Type B pancreatic cell (in vitro differentiated cells): ENCODE measurements around the gene LIMA1. TPM values are rescaled to one million over a fixed set of nuclear protein-coding genes. Genes with fewer than 3 reads are reported as not detected.
"Not testable (repeated sequence)": the region's sequence is repeated elsewhere in the genome, so short reads cannot be mapped to it uniquely, and the experiment has no call there.

ENCODE experiments used
- DNase-seq: peaks from one replicate; pipeline ENCODE4 v3.0.0; 2021; ENCODE audit warnings: mixed read lengths; ENCODE audit not compliant: unreplicated experiment; ENCODE audit errors: extremely low spot score
- H3K27ac Mint-ChIP-seq: 2 replicates; pipeline ENCODE4 v1.8.0; 2021; ENCODE audit warnings: mild to moderate bottlenecking, mixed read lengths
- H3K27me3 Mint-ChIP-seq: 2 replicates; pipeline ENCODE4 v1.8.0; 2021; ENCODE audit warnings: mixed read lengths
- H3K36me3 Mint-ChIP-seq: 2 replicates; pipeline ENCODE4 v1.8.0; 2021; ENCODE audit warnings: mixed read lengths
- H3K4me1 Mint-ChIP-seq: one replicate; pipeline ENCODE4 v1.8.0; 2021; ENCODE audit warnings: mixed read lengths; ENCODE audit not compliant: unreplicated experiment
- H3K4me3 Mint-ChIP-seq: 2 replicates; pipeline ENCODE4 v1.8.0; 2021; ENCODE audit warnings: mild to moderate bottlenecking, mixed read lengths
- H3K9me3 Mint-ChIP-seq: 2 replicates; pipeline ENCODE4 v1.8.0; 2021; ENCODE audit warnings: mixed read lengths
- total RNA-seq: library from RNA; stranded (reverse); gene quantifications from 2 replicates; pipeline ENCODE4 v1.2.1, GENCODE V29; 2021; ENCODE audit warnings: low replicate concordance
- TF ChIP-seq, protein P1 (sequence below): fragments of 200-600 bp; sonication (generic); conservative IDR thresholded peaks from 2 replicates; pipeline ENCODE4 v1.5.0; 2021; ENCODE audit warnings: antibody characterized with exemption, mild to moderate bottlenecking

The LIMA1 gene
- total RNA-seq, 1 donor from 2014 or later = 54.4 TPM

DNA sequence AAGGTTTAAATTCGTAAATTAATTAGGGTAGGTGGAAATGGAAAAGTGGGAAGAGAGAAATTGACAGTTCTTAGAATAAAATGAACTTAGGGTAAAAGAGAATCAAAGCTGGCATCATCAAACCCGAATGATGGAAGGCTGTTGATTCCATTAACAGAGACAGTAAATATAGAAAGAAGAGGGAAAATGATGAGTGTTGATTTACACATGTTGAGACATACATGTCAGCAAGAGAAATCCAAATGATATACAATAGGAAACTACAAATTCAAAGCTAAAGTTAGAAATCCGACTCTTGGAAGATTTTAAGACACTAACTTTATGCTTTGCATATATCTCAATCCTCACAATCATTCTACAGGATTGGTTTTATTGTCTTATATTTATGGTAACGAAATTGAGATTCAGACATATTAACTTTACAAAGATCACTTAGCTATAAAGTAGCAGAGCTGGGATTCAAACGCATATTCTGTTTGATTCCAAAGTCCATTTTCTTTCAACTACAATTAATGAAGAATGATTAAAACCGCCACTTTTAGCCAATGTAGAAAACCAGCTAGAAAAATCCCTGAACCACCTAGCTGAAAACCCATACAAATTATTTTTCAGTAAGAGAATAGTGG lies 30.2 kb downstream of the LIMA1 start:
- TF ChIP-seq, protein P1, sequence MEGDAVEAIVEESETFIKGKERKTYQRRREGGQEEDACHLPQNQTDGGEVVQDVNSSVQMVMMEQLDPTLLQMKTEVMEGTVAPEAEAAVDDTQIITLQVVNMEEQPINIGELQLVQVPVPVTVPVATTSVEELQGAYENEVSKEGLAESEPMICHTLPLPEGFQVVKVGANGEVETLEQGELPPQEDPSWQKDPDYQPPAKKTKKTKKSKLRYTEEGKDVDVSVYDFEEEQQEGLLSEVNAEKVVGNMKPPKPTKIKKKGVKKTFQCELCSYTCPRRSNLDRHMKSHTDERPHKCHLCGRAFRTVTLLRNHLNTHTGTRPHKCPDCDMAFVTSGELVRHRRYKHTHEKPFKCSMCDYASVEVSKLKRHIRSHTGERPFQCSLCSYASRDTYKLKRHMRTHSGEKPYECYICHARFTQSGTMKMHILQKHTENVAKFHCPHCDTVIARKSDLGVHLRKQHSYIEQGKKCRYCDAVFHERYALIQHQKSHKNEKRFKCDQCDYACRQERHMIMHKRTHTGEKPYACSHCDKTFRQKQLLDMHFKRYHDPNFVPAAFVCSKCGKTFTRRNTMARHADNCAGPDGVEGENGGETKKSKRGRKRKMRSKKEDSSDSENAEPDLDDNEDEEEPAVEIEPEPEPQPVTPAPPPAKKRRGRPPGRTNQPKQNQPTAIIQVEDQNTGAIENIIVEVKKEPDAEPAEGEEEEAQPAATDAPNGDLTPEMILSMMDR = no peak
- no peaks in the 10 kb centered on the region for H3K9me3 Mint-ChIP-seq
- no peaks in the 10 kb centered on the region for H3K27me3 Mint-ChIP-seq
- H3K36me3 Mint-ChIP-seq = peaks cover 7% of the 10 kb centered on the region
- H3K27ac Mint-ChIP-seq = peak overlapping the region; percentile 88
- H3K4me1 Mint-ChIP-seq = peaks cover 30% of the 10 kb centered on the region
- H3K4me3 Mint-ChIP-seq = no peak overlapping the region
- no peak for DNase-seq

GRCh38 chr12:50251619-50252252 lies 31.6 kb downstream of the LIMA1 start:
- DNase-seq = no peak
- TF ChIP-seq, protein P1 = no peak
- H3K4me3 Mint-ChIP-seq = peak overlapping the region; percentile 62
- H3K9me3 Mint-ChIP-seq = no peaks in the 10 kb centered on the region
- peaks cover 7% of the 10 kb centered on the region for H3K36me3 Mint-ChIP-seq
- H3K27me3 Mint-ChIP-seq = no peaks in the 10 kb centered on the region
- peaks cover 23% of the 10 kb centered on the region for H3K4me1 Mint-ChIP-seq
- peak overlapping the region; percentile 88 for H3K27ac Mint-ChIP-seq

DNA sequence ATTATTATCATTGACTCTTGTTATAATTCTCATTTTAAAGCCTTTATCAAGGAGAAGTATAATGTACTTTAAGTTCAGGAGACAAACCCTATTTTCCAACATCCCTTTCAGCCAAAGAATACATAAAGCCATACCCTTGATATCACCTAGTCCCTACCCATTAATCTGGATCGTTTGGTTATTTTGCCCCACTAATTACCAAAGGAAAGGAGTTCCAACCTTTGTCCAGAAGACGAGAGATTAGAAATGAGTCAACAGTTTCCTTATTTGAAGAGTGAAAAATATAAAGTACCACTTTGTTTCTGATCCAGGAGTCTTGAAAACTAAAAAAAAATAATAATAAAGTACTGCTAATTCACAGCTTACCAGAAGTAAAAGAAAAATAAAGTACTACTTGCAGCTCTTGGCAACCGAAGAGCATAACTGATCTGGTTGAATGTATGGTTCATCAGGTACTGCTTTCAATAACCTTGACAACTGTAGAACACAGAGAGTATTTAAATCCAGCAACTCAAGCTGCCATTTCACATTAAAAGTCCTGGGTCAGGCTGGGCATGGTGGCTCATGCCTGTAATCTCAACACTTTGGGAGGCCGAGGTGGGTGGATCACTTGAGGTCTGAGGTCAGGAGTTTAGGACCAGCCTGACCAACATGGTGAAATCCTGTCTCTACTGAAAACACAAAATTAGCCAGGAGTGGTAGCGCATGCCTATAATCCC lies 33.7 kb downstream of the LIMA1 start:
- Mint-ChIP-seq H3K36me3 (peaks cover 16% of the 10 kb centered on the region), H3K27me3 (no peaks in the 10 kb centered on the region), H3K27ac (no peak overlapping the region), H3K4me1 (peaks cover 28% of the 10 kb centered on the region), H3K9me3 (no peaks in the 10 kb centered on the region), H3K4me3 (no peak overlapping the region)
- TF ChIP-seq, protein P1 = no peak
- DNase-seq = no peak

- Mint-ChIP-seq H3K9me3 (no peaks in the 10 kb centered on the region), H3K4me1 (peaks cover 25% of the 10 kb centered on the region), H3K36me3 (peaks cover 18% of the 10 kb centered on the region), H3K27ac (peak overlapping the region; percentile 75), H3K4me3 (no peak overlapping the region), H3K27me3 (no peaks in the 10 kb centered on the region)
- TF ChIP-seq, protein P1 = no peak
- DNase-seq = no peak
Observed at GRCh38 chr12:50248883-50249282, 34.4 kb downstream of the LIMA1 start.

DNA sequence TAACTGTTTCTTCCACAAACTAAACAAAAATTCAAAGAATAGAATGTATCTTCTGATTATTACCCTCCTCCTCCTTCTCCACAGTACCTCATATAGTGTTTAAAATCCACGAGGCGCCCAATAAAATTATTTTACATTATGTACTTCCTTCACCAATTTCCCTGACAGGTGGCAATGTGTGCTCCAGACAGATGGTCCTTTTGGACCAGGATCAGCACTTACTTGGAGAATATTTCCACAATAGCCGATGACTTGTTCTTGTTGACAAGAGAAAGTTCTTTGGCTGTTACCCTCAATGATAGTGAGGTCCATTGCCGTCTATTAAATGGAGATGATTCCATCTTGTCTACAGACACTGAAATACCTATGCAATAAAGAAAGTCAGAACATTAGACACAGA lies 34.9 kb downstream of the LIMA1 start:
- TF ChIP-seq, protein P1 = no peak
- H3K9me3 Mint-ChIP-seq = no peaks in the 10 kb centered on the region
- peaks cover 18% of the 10 kb centered on the region for H3K36me3 Mint-ChIP-seq
- H3K4me3 Mint-ChIP-seq = no peak overlapping the region
- no peak overlapping the region for H3K27ac Mint-ChIP-seq
- H3K27me3 Mint-ChIP-seq = no peaks in the 10 kb centered on the region
- H3K4me1 Mint-ChIP-seq = peaks cover 27% of the 10 kb centered on the region
- no peak for DNase-seq

DNA sequence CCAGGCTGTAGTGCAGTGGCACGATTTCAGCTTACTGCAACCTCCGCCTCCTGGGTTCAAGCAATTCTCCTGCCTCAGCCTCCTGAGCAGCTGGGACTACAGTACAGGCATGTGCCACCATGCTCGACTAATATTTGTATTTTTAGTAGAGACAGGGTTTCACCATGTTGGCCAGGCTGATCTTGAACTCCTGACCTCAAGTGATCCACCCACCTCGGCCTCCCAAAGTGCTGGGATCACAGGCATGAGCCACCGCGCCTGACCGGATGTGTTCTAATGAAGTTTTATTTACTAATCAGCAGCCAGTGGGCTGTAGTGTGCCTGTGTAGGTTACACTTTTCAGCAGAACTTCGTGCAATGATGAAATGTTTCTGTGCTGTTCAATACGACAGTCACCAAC lies 35.7 kb downstream of the LIMA1 start:
- DNase-seq, H3K4me3 Mint-ChIP-seq, H3K27ac Mint-ChIP-seq, H3K9me3 Mint-ChIP-seq, H3K27me3 Mint-ChIP-seq: not testable (repeated sequence)
- Mint-ChIP-seq H3K4me1 (peaks cover 31% of the 10 kb centered on the region), H3K36me3 (peaks cover 18% of the 10 kb centered on the region)
